HL-60 (cell line): ENCODE data around the gene MYO10.

Source experiments
- DNase-seq, 2 experiments: peaks; one replicate each; pipeline ENCODE4 v3.0.0-alpha.2; 2010 to 2020; ENCODE audit warnings: low read depth in 1 of 2, low spot score in 1 of 2
- H3K27ac ChIP-seq: fragments of 250-450 bp; sonication (Bioruptor Pico); replicated peaks from 2 replicates; pipeline ENCODE4 v1.5.1; 2020; ENCODE audit warnings: mild to moderate bottlenecking, moderate library complexity
- H3K27me3 ChIP-seq: fragments of 250-450 bp; sonication (Bioruptor Pico); 2 replicates; pipeline ENCODE4 v1.5.1; 2021; ENCODE audit warnings: mild to moderate bottlenecking, moderate library complexity; ENCODE audit not compliant: insufficient read depth, poor library complexity, severe bottlenecking
- H3K4me3 ChIP-seq: replicated peaks from 2 replicates; pipeline ENCODE4 v1.5.1; 2011; ENCODE audit warnings: mild to moderate bottlenecking, control low read depth, low read length; ENCODE audit not compliant: insufficient read depth
- CTCF ChIP-seq: IDR thresholded peaks from one replicate; pipeline ENCODE4 v1.5.1; 2011; ENCODE audit warnings: low read length, control low read depth, inconsistent platforms; ENCODE audit not compliant: insufficient read depth
- GABPA ChIP-seq: IDR thresholded peaks from 2 replicates; pipeline ENCODE4 v1.6.1; 2012; ENCODE audit warnings: low read depth
- POLR2AphosphoS5 ChIP-seq: IDR thresholded peaks from 2 replicates; pipeline ENCODE4 v1.6.1; 2012; ENCODE audit warnings: low read depth
- REST ChIP-seq: IDR thresholded peaks from 2 replicates; pipeline ENCODE4 v1.6.1; 2012; ENCODE audit warnings: low read depth; ENCODE audit not compliant: insufficient replicate concordance
- SPI1 ChIP-seq: IDR thresholded peaks from 2 replicates; pipeline ENCODE4 v1.6.1; 2012; ENCODE audit warnings: low read depth, mild to moderate bottlenecking, borderline replicate concordance

Gene MYO10

GRCh38 chr5:16780325-16780724 is 155.8 kb downstream of the MYO10 start:
- TF ChIP-seq CTCF: no peak
- Histone ChIP-seq H3K27ac (no peak overlapping the region), H3K27me3 (no peaks in the 10 kb centered on the region), H3K4me3 (no peak overlapping the region)
- DNase-seq: no peak

- Histone ChIP-seq H3K4me3 (no peak overlapping the region), H3K27ac (no peak overlapping the region), H3K27me3 (no peaks in the 10 kb centered on the region)
- TF ChIP-seq POLR2AphosphoS5 (no peak), SPI1 (no peak), REST (no peak), CTCF (no peak), GABPA (no peak)
- no peak for DNase-seq
These were observed 158.7 kb downstream of the MYO10 start for GRCh38 chr5:16777432-16777831.

- TF ChIP-seq SPI1 (no peak), GABPA (no peak), POLR2AphosphoS5 (no peak), REST (no peak), CTCF (no peak)
These were observed 159.4 kb downstream of the MYO10 start for GRCh38 chr5:16776611-16777251.

GRCh38 chr5:16774806-16775205 is 161.3 kb downstream of the MYO10 start:
- no peak for TF ChIP-seq GABPA
- no peak for TF ChIP-seq CTCF
- no peak for TF ChIP-seq SPI1
- no peak for TF ChIP-seq POLR2AphosphoS5
- no peak for TF ChIP-seq REST
- Histone ChIP-seq H3K27me3 (no peaks in the 10 kb centered on the region), H3K27ac (no peak overlapping the region), H3K4me3 (no peak overlapping the region)
- DNase-seq: no peak

More at GRCh38 chr5:16776611-16777251, 159.4 kb downstream of the MYO10 start:
- no peak for DNase-seq
- Histone ChIP-seq H3K4me3 (no peak overlapping the region), H3K27me3 (no peaks in the 10 kb centered on the region), H3K27ac (no peak overlapping the region)
